Testis (tissue), 2 donors: ENCODE data around the gene PRR29.

Experiments
- CTCF ChIP-seq, 3 experiments: fragments of 450-650 bp in 2 of 3; fragments of 200-600 bp in 1 of 3; sonication (generic) in 1 of 3; IDR thresholded peaks; one replicate each; pipeline ENCODE4 v1.5.1; 2016 to 2019; ENCODE audit warnings: antibody characterized with exemption in 3 of 3, mild to moderate bottlenecking in 2 of 3, moderate library complexity in 1 of 3
- POLR2A ChIP-seq: fragments of 450-650 bp; IDR thresholded peaks from one replicate; pipeline ENCODE4 v1.6.1; 2017; ENCODE audit warnings: antibody characterized with exemption, mild to moderate bottlenecking, moderate library complexity

- TF ChIP-seq CTCF (IDR thresholded peaks at IDR 0.05), result no peak
- no peak for TF ChIP-seq POLR2A
Observed at GRCh38 chr17:63993368-63993985, 4.7 kb upstream of the PRR29 start.
